Naive thymus-derived CD8-positive, alpha-beta T cell (primary cell): Measurements from ENCODE around the gene ANKH. TPM values are rescaled to one million over a fixed set of nuclear protein-coding genes. Genes with fewer than 3 reads are reported as not detected.

ENCODE experiments used
- microRNA-seq: library from miRNA; unstranded; fragments of <30 nt; microRNA quantifications from one replicate; pipeline ENCODE4 v1.2.0, GENCODE V29; 2022; ENCODE audit warnings: borderline microRNAs expressed
- polyA plus RNA-seq, 3 donors: library from polyadenylated mRNA; unstranded; fragments of 300-500 nt; fragmentation: Illumina TruSeq; gene quantifications; one replicate each; pipeline ENCODE4 v1.2.3, GENCODE V29; 2021
- total RNA-seq, 8 experiments: library from RNA in 2 of 8; stranded (reverse) in 2 of 8; gene quantifications; one replicate each; pipeline ENCODE4 v1.2.3 and lab custom pipeline; 2021 to 2026

ANKH gene
- total and polyA plus RNA-seq, 5 experiments from 2014 or later = 29.1 to 162 (median 41.3) TPM

Small RNAs within 50 kb of the gene (microRNA-seq; reads per million reads assigned to microRNA genes)
- not detected for gene MIR4637

Other genes starting within 250 kb of the ANKH start
- gene OTULIN, start 207.1 kb downstream of the ANKH start, total RNA-seq = 10 to 100 TPM; 68.1 to 77.0 TPM
- 10 to 100 TPM; 15.7 to 22.7 (median 17.2) TPM for gene OTULIN, start 207.1 kb downstream of the ANKH start, polyA plus RNA-seq